B cell (primary cell): ENCODE results near the gene MBNL1.

ENCODE experiments used
- EZH2 ChIP-seq: IDR thresholded peaks from 2 replicates; pipeline ENCODE4 v1.6.1; 2012; ENCODE audit warnings: borderline replicate concordance, low read depth, mild to moderate bottlenecking, moderate library complexity, low read length; ENCODE audit not compliant: insufficient read depth, poor library complexity, severe bottlenecking
- TF ChIP-seq, protein P1 (sequence below): fragments of 200-600 bp; IDR thresholded peaks from one replicate; pipeline ENCODE4 v1.8.0; 2022; ENCODE audit warnings: antibody characterized with exemption, mild to moderate bottlenecking

DNA sequence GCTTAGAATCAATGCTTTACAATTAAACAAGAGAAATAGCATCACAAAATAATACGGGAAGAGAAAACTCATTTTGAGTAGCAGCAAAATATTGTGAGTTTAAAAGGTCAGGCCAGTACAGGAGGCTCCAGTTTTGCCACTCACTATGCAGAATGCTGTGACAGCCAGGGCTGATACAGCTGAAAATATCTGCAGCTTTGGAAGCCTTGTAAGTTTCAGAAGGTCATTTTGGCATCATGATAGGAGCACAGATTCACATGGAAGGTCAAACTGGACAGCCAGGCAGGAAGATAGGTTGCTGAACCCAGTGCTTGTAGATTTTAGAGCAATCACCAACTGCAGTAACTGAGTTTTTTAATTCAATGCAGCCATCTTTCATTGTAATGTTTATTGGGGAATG lies 14.1 kb downstream of the MBNL1 start:
- TF ChIP-seq, protein P1, sequence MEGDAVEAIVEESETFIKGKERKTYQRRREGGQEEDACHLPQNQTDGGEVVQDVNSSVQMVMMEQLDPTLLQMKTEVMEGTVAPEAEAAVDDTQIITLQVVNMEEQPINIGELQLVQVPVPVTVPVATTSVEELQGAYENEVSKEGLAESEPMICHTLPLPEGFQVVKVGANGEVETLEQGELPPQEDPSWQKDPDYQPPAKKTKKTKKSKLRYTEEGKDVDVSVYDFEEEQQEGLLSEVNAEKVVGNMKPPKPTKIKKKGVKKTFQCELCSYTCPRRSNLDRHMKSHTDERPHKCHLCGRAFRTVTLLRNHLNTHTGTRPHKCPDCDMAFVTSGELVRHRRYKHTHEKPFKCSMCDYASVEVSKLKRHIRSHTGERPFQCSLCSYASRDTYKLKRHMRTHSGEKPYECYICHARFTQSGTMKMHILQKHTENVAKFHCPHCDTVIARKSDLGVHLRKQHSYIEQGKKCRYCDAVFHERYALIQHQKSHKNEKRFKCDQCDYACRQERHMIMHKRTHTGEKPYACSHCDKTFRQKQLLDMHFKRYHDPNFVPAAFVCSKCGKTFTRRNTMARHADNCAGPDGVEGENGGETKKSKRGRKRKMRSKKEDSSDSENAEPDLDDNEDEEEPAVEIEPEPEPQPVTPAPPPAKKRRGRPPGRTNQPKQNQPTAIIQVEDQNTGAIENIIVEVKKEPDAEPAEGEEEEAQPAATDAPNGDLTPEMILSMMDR, result no peak
- no peak for TF ChIP-seq EZH2
